Measurements from ENCODE around the gene ADAMTS17.

The ADAMTS17 gene

GRCh38 chr15:100224206-100225185 is 117.3 kb downstream of the ADAMTS17 start:
- peak; percentile 67 for DNase-seq (ENCODE audit: low spot score)

DNA sequence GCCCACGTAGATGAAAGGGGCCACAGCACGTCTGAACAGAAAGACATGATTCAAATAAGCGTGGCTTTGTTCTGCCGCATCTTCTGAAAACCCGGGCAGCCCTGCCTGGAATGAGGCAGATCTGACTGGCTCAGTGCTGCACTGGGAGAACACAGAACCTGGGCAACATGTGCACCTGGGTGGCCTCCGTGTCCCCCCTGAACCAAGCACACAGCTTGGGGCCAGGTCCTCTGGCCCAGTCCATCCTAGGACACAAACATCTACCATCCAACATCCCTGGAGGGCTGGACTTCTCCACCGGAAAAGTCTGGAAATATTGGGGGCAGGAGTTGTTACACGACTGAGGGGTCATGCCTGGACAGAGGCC is 119.4 kb downstream of the ADAMTS17 start:
- DNase-seq (ENCODE audit: low spot score), result no peak

DNA sequence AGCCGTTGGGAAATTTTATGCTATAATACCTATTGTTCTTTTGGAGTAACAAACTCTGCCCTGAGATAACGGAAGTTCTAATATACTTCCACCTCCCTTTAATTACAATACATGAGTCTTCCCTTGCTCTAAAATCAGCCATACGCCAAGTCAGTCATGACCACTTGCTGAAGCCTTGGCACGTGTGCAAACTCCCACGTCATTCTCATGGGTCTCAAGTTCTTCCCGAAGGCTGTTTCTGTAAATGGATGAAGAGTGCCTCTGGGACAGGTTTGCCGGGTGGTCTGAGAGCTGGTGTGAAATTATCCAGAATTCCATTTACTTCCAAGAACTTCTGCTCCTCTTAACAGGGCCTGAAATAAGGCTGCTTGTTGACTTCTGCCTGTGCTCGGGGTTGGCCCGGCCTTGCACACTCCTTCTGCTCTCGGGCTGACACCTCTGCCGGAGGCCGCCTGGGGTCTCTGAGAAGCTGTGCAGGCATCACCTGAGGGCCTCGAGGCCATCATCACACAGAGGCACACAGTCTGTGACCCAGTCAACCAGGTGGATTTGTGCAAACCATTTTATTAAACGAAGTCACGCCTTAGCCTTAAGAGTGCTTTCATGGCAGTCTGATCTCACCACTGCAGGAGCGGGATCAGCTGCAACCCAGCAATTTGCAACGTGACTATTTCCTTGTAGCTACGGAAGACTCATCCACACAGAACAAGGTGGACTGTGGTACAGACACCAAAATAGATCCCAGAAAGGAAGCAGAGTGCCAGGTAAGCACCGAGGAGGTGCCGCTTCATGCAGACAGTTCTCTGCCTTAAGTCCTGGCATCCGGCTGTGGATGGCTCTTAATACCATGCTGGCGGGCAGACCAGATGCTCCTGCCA is 120.1 kb downstream of the ADAMTS17 start:
- DNase-seq (ENCODE audit: low spot score), result no peak

DNA sequence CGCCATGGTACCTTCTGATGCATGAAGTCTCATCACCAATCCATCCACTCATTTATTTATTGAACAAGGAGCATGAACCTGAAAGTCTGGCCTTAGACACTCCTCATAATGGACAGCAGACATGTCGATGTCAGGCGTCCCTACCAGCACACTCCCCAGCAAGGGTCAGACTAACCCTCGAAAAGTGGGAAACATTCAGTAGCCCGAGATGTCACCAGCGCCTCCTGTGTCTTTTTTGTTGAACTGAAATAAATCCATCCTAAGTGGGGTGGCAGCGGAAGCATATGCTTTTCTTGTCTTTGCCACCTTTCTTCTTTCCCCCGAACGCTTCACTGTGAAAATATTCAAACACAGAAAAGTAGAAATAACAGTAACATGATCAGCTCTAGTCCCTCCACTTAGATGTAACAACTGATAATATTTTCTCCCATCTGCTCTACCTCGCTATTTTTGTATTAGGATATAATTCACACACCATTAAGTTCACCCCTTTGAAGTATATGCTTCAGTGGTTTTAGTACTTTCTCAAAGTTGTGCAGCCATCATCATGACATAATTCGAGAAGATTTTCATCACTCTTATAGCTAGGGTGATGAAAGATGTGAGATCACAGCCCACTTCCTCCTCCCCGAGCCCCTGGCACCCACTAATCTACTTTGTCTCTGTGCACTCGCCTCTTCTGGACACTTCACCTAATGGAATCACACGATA is 121.6 kb downstream of the ADAMTS17 start:
- peak; percentile 48 for DNase-seq (ENCODE audit: low spot score)

DNA sequence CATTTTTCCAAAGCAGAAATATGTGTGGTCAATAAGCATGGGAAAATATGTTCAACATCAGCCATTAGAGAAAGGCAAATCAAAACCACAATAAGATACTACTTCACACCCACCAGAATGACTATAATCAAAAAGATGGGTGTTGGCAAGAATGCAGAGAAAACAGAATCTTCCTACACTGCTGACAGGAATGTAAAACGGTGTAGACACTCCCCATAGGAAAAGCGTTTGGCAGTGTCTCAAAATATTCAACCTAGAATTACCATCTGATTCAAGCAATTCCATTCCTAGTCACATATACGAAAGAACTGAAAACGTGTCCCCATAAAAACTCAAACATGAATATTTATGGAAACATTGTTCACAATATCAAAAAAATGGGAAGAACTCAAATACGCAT is 123.3 kb downstream of the ADAMTS17 start:
- DNase-seq (ENCODE audit: low spot score), result no peak

GRCh38 chr15:100216182-100216581 is 125.6 kb downstream of the ADAMTS17 start:
- no peak for DNase-seq (ENCODE audit: low spot score)

GRCh38 chr15:100215843-100216169 is 126.0 kb downstream of the ADAMTS17 start:
- no peak for DNase-seq (ENCODE audit: low spot score)

- DNase-seq (ENCODE audit: low spot score), result no peak
Observed at GRCh38 chr15:100215031-100215842, 126.5 kb downstream of the ADAMTS17 start.

- peak; percentile 58 for DNase-seq (ENCODE audit: low spot score)
Observed at GRCh38 chr15:100211855-100212850, 129.6 kb downstream of the ADAMTS17 start.

DNA sequence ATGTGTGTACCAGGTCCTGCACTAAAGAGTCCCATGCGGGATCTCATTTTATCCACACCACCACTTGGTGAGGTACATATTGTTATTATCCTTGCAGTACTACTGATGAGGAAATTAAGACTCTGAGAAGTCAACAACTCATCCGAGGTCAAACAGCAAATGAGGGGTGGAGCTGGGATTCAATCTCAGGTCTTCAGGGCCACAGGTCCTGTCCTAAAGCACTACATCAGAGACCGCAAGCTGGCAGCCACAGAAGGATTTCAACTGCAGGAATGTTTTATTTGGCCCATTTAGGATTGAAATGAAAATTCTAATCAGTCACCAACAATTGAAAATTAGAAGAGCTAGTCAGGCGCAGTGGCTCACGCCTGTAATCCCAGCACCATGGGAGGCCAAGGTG is 131.4 kb downstream of the ADAMTS17 start:
- DNase-seq (ENCODE audit: low spot score), result no peak

- DNase-seq (ENCODE audit: low spot score), result no peak
Observed at GRCh38 chr15:100208921-100209603, 132.7 kb downstream of the ADAMTS17 start.

- no peak for DNase-seq (ENCODE audit: low spot score)
Observed at GRCh38 chr15:100207053-100207452, 134.7 kb downstream of the ADAMTS17 start.

DNA sequence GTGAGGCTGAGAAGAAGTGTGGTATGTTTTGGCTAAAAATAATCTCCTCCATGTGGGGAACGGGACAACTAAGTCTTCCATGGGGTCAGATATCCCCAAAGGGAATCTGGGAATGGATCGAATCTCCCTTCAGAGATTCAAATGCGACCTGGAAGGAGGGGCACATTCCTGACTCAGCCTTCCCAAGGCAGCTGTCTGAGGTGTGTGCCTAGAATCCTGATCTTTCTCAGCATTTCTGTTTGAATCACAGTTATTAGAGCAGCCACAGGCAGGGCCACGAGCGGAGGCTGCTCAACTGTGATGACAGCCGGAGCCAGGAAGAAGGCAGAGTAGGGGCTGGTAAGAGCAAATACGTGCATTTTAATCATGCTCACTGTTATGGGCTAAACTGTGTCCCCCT is 135.1 kb downstream of the ADAMTS17 start:
- DNase-seq (ENCODE audit: low spot score), result no peak

- DNase-seq (ENCODE audit: low spot score), result no peak
Observed at GRCh38 chr15:100205549-100206295, 136.1 kb downstream of the ADAMTS17 start.

GRCh38 chr15:100204771-100205170 is 137.0 kb downstream of the ADAMTS17 start:
- DNase-seq (ENCODE audit: low spot score), result no peak

GRCh38 chr15:100204211-100204610 is 137.6 kb downstream of the ADAMTS17 start:
- DNase-seq (ENCODE audit: low spot score), result no peak

DNA sequence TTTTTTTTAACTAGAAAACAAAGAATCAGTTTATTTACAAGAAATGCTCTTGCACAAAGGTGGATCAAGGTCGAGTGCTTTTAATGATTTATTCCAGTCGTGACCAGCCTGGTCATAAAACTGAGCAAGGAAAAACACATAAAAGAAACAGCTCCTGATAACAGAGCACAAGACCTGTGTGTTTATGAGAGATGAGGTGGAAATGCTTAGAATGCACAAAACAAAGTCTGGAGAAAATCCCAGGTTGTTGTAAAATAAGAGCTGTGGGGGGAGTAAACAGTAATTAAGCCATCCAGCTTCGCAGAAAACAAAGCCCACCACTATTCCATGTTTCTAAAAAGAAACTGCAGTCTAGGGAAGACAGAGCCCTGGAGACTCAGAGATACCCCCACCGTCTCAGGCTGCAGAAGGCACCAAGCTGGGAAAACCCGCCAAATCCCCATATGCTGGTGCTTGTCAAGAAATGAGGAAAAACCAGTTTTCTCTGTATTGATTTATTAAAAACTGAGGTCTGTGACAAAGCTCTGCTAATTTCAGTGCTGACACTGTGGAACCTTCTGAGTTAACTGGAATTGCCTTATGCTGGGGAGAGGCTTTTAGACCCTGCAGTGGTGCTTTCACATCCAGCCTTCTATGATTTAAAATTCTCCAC is 139.3 kb downstream of the ADAMTS17 start:
- DNase-seq (ENCODE audit: low spot score), result no peak

All from kidney tubule cell (primary cell).